ENCODE results near the gene TYW5. TPM values are rescaled to one million over a fixed set of nuclear protein-coding genes. Genes with fewer than 3 reads are reported as not detected.

Gene TYW5
- total RNA-seq, 1 donor from 2014 or later, result 9.2 TPM

- Mint-ChIP-seq H3K4me3 (ENCODE audit: unreplicated experiment) (no peak overlapping the region), H3K27me3 (ENCODE audit: low read depth, unreplicated experiment) (no peaks in the 10 kb centered on the region), H3K36me3 (ENCODE audit: low read depth, unreplicated experiment) (peaks cover 7% of the 10 kb centered on the region), H3K4me1 (ENCODE audit: low read depth, unreplicated experiment) (peaks cover 12% of the 10 kb centered on the region), H3K9me3 (ENCODE audit: unreplicated experiment) (no peaks in the 10 kb centered on the region), H3K27ac (ENCODE audit: unreplicated experiment) (no peak overlapping the region)
- Histone ChIP-seq H3K79me2 (ENCODE audit: insufficient read depth, low read length) (peaks cover 40% of the 10 kb centered on the region), H3K9me3 (ENCODE audit: insufficient read depth, low read depth, low read length) (no peaks in the 10 kb centered on the region), H3K36me3 (ENCODE audit: insufficient read depth, low read length) (peaks cover 17% of the 10 kb centered on the region), H2AFZ (ENCODE audit: low read depth, low read length) (no peak overlapping the region), H3K4me3 (ENCODE audit: insufficient read depth, low read depth, low read length) (no peak overlapping the region), H4K20me1 (ENCODE audit: insufficient read depth, low read length) (peaks cover 15% of the 10 kb centered on the region), H3K27me3 (ENCODE audit: insufficient read depth, low read length) (no peaks in the 10 kb centered on the region), H3K9ac (ENCODE audit: low read length) (no peak overlapping the region), H3K4me2 (ENCODE audit: low read length) (no peak overlapping the region), H3K4me1 (ENCODE audit: insufficient read depth, low read length) (no peaks in the 10 kb centered on the region), H3K27ac (ENCODE audit: low read depth, low read length) (no peak overlapping the region)
- FAIRE-seq (no peak), DNase-seq (ENCODE audit: low read depth) (no peak)
- TF ChIP-seq CTCF (IDR thresholded peaks at IDR 0.05; ENCODE audit: insufficient read depth, low read depth, low read length), result no peak
- TF ChIP-seq EZH2 (IDR thresholded peaks at IDR 0.05; ENCODE audit: insufficient read depth, low read length), result no peak
These were observed 27.1 kb downstream of the TYW5 start for GRCh38 chr2:199928226-199928625.

- H3K27me3 Mint-ChIP-seq (ENCODE audit: low read depth, unreplicated experiment), result no peaks in the 10 kb centered on the region
- Histone ChIP-seq H2AFZ (ENCODE audit: low read depth, low read length) (no peak overlapping the region), H3K9ac (ENCODE audit: low read length) (no peak overlapping the region), H3K9me3 (ENCODE audit: insufficient read depth, low read depth, low read length) (no peaks in the 10 kb centered on the region), H3K27me3 (ENCODE audit: insufficient read depth, low read length) (no peaks in the 10 kb centered on the region), H3K4me1 (ENCODE audit: insufficient read depth, low read length) (no peaks in the 10 kb centered on the region), H3K79me2 (ENCODE audit: insufficient read depth, low read length) (peaks cover 54% of the 10 kb centered on the region), H3K4me3 (ENCODE audit: insufficient read depth, low read depth, low read length) (no peak overlapping the region), H3K27ac (ENCODE audit: low read depth, low read length) (no peak overlapping the region), H3K4me2 (ENCODE audit: low read length) (no peak overlapping the region), H3K36me3 (ENCODE audit: insufficient read depth, low read length) (peaks cover 13% of the 10 kb centered on the region), H4K20me1 (ENCODE audit: insufficient read depth, low read length) (peaks cover 17% of the 10 kb centered on the region)
- FAIRE-seq (no peak), DNase-seq (ENCODE audit: low read depth) (no peak)
- no peak overlapping the region for H3K4me3 Mint-ChIP-seq (ENCODE audit: unreplicated experiment)
- H3K9me3 Mint-ChIP-seq (ENCODE audit: unreplicated experiment), result no peaks in the 10 kb centered on the region
- TF ChIP-seq EZH2 (IDR thresholded peaks at IDR 0.05; ENCODE audit: insufficient read depth, low read length), result no peak
- no peak for TF ChIP-seq CTCF (IDR thresholded peaks at IDR 0.05; ENCODE audit: insufficient read depth, low read depth, low read length)
- no peak overlapping the region for H3K27ac Mint-ChIP-seq (ENCODE audit: unreplicated experiment)
- peaks cover 12% of the 10 kb centered on the region for H3K4me1 Mint-ChIP-seq (ENCODE audit: low read depth, unreplicated experiment)
- peaks cover 6% of the 10 kb centered on the region for H3K36me3 Mint-ChIP-seq (ENCODE audit: low read depth, unreplicated experiment)
These were observed 28.5 kb downstream of the TYW5 start for GRCh38 chr2:199926806-199927205.

GRCh38 chr2:199923924-199924323 lies 31.4 kb downstream of the TYW5 start:
- TF ChIP-seq CTCF (IDR thresholded peaks at IDR 0.05; ENCODE audit: insufficient read depth, low read depth, low read length) (no peak), EZH2 (IDR thresholded peaks at IDR 0.05; ENCODE audit: insufficient read depth, low read length) (no peak)
- no peak overlapping the region for H3K4me2 ChIP-seq (ENCODE audit: low read length)
- no peaks in the 10 kb centered on the region for H3K4me1 ChIP-seq (ENCODE audit: insufficient read depth, low read length)
- H3K27me3 ChIP-seq (ENCODE audit: insufficient read depth, low read length), result no peaks in the 10 kb centered on the region
- H2AFZ ChIP-seq (ENCODE audit: low read depth, low read length), result no peak overlapping the region
- DNase-seq (ENCODE audit: low read depth), result no peak
- no peak overlapping the region for H3K27ac Mint-ChIP-seq (ENCODE audit: unreplicated experiment)
- H3K9me3 ChIP-seq (ENCODE audit: insufficient read depth, low read depth, low read length), result no peaks in the 10 kb centered on the region
- no peak overlapping the region for H3K9ac ChIP-seq (ENCODE audit: low read length)
- H3K36me3 ChIP-seq (ENCODE audit: insufficient read depth, low read length), result peaks cover 19% of the 10 kb centered on the region
- H3K4me1 Mint-ChIP-seq (ENCODE audit: low read depth, unreplicated experiment), result peaks cover 12% of the 10 kb centered on the region
- no peak overlapping the region for H3K27ac ChIP-seq (ENCODE audit: low read depth, low read length)
- H3K79me2 ChIP-seq (ENCODE audit: insufficient read depth, low read length), result peaks cover 75% of the 10 kb centered on the region
- H3K27me3 Mint-ChIP-seq (ENCODE audit: low read depth, unreplicated experiment), result no peaks in the 10 kb centered on the region
- H3K4me3 Mint-ChIP-seq (ENCODE audit: unreplicated experiment), result no peak overlapping the region
- H3K36me3 Mint-ChIP-seq (ENCODE audit: low read depth, unreplicated experiment), result peaks cover 6% of the 10 kb centered on the region
- H4K20me1 ChIP-seq (ENCODE audit: insufficient read depth, low read length), result peaks cover 31% of the 10 kb centered on the region
- no peaks in the 10 kb centered on the region for H3K9me3 Mint-ChIP-seq (ENCODE audit: unreplicated experiment)
- no peak for FAIRE-seq
- H3K4me3 ChIP-seq (ENCODE audit: insufficient read depth, low read depth, low read length), result no peak overlapping the region

Data from astrocyte (in vitro differentiated cells and primary cell).